ENCODE results near the gene CPNE7. TPM values are rescaled to one million over a fixed set of nuclear protein-coding genes. Genes with fewer than 3 reads are reported as not detected.

Gene CPNE7
- total RNA-seq, 1 donor from 2014 or later: 6.1 TPM

DNA sequence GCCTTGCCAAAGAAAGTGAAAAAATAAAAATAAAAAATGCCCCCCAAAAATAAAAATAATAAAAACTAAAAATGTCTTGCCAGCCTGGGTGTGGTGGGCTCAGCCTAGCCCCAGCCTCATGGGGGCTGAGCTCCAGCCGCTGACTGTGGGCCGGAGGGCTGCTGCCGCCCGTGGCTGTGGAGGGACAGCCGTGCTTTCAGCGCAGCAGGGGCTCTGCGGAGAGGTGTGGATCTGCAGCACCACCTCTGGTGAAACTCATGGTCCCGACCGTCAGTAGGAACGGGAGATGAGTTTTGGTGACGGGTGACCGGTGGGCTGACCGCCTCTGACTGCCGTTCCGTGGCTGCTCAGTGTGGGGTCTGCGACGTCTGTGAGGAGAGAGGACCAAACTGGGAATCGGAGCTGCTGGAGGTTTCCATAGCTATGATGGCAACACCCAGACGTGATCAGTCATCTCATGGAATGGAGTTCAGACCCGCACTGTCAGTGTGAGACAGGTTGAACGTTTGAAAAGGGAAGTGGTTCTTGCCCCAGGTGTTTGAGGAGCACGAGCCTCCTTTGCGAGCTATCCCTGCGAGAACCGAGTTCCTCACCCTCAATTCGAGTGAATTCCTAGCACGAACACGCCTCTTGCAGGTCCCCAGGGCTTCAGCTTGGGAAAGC is 27.1 kb upstream of the CPNE7 start:
- no peak for DNase-seq (ENCODE audit: extremely low read depth, low read depth, low spot score)

DNA sequence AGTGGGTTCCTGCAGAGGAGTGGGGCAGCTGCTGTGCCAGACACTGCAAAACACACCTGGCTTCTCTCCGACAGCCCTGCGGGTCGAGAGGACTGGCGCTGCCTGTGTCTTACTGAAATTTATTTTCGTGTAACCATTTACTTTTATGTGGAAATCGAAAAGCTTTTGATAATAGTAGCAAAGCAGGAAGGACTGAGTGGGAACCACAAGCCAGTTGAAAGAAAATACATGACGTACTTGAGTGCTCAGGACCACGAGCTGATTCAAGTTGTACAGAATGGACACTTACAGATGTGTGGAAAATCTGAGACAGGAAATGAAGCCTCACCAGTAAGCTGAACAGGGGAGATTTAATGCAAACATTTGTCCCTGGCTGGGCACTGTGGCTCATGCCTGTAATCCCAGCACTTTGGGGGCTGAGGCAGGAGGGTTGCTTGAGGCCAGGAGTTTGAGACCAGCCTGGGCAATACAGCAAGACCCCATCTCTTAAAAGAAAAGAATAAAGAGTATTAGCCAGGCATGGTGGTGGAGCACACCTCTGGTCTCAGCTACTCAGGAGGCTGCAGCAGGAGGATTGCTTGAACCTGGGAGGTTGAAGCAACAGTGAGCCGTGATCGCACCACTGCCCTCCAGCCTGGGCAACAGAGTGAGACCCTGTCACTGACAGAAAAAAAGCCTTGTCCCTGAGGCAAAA is 26.4 kb upstream of the CPNE7 start:
- DNase-seq (ENCODE audit: extremely low read depth, low read depth, low spot score): no peak

DNA sequence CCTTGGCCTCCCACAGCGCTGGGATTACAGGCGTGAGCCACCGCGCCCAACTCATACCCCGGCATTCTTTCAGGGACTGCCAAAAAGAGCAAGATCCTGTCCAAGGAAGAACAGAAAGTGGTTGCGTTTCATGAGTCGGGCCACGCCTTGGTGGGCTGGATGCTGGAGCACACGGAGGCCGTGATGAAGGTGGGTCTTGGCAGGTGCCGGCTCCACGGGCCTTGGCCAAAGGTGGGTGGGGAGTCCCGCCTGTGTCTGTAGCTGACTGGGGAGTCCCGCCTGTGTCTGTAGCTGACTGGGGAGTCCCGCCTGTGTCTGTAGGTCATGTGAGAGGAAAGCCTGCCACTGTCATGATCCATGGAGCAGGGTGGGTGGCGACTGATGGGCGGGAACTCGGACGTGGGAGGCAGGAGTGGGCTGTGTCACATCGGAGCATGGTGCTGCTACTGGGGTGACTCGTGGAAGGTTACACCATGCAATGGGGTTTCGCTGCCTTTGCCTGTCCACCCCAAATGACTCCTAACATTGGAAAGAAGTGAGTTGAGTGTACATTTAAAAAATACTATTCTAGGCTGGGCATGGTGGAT is 25.0 kb upstream of the CPNE7 start:
- DNase-seq (ENCODE audit: extremely low read depth, low read depth, low spot score): no peak

DNA sequence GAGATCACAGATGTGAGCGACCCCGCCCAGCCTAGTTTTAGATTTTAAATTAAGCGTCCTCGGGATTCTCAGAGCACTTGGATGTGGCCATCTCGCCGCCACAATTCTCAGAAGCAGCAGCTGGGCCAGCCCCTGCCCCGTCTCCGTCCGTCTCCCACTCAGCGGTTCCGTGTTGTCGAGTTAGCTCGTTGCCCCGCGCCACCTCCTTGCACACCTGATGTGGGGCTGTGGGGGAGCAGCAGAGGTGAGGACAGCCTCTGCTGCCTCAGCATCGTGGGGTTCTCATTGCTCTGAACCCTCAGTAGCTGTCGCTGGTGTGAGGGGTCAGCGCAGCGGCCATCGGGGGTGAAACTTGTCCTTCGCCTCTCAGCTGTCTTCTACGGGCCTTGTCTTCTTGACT is 23.2 kb upstream of the CPNE7 start:
- no peak for DNase-seq (ENCODE audit: extremely low read depth, low read depth, low spot score)

DNA sequence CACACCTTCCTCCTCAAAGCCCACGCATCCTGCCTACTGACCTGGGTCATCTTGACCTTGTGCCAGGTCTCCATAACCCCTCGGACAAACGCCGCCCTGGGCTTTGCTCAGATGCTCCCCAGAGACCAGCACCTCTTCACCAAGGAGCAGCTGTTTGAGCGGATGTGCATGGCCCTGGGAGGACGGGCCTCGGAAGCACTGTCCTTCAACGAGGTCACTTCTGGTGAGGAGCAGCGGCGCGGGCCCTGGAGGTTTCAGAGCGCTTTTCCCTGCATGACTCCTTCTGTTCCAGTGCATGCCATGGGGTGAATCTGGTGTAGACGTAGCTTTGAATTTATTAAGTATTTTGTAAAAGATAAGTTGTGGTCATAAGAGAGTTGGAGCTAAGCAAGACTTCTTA is 22.6 kb upstream of the CPNE7 start:
- no peak for DNase-seq (ENCODE audit: extremely low read depth, low read depth, low spot score)

DNA sequence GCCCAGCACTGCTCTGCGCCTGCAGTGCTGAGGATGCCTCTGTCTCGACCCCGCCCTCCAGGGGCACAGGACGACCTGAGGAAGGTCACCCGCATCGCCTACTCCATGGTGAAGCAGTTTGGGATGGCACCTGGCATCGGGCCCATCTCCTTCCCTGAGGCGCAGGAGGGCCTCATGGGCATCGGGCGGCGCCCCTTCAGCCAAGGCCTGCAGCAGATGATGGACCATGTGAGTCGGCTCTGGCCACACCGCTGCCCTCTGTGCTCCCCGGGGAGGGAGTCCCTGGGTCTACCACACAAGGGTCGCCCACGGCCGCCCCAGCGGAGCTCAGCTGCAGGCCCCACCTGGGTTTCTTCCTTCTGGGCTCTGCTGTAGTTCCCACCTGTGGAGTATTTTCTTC is 21.8 kb upstream of the CPNE7 start:
- DNase-seq (ENCODE audit: extremely low read depth, low read depth, low spot score): no peak

DNA sequence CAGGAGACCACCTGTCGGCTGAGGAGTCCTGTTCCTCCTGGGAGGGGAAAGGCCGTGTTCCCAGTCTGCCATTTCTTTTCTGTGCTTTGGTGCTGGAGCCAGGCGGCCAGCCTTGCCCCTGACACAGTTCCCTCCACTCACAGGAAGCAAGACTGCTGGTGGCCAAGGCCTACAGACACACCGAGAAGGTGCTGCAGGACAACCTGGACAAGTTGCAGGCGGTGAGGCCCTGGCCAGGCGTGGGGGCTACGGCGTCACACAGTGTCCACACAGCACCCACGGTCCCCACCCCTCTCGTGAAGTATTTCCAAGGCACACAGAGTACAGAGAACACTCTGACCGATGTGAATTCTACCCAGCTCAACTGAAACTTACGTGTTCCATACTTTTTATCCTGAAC is 21.2 kb upstream of the CPNE7 start:
- no peak for DNase-seq (ENCODE audit: extremely low read depth, low read depth, low spot score)

- no peak for DNase-seq (ENCODE audit: extremely low read depth, low read depth, low spot score)
These were observed 20.3 kb upstream of the CPNE7 start for GRCh38 chr16:89555265-89555664.

DNA sequence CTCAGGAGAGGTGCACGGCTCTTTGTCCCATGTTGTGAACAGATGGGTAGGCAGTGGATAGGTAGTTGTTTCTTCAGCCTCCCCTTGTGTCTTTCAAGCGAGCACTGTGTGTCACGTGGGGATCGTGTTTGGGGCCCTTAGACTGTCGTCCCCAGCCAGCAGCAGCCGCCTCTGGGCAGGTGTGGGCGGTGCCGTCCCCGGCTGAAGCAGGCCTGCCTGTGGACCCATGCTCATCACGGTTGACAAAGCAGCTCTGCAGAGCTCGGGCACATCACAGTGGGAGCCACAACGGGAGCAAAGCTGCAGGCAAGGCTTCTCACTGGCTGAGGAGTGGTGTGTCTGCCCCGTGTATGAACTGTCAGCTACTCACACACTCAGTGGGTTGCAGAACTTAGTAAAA is 19.8 kb upstream of the CPNE7 start:
- DNase-seq (ENCODE audit: extremely low read depth, low read depth, low spot score): no peak

- DNase-seq (ENCODE audit: extremely low read depth, low read depth, low spot score): no peak
These were observed 18.5 kb upstream of the CPNE7 start for GRCh38 chr16:89556750-89557689.

DNA sequence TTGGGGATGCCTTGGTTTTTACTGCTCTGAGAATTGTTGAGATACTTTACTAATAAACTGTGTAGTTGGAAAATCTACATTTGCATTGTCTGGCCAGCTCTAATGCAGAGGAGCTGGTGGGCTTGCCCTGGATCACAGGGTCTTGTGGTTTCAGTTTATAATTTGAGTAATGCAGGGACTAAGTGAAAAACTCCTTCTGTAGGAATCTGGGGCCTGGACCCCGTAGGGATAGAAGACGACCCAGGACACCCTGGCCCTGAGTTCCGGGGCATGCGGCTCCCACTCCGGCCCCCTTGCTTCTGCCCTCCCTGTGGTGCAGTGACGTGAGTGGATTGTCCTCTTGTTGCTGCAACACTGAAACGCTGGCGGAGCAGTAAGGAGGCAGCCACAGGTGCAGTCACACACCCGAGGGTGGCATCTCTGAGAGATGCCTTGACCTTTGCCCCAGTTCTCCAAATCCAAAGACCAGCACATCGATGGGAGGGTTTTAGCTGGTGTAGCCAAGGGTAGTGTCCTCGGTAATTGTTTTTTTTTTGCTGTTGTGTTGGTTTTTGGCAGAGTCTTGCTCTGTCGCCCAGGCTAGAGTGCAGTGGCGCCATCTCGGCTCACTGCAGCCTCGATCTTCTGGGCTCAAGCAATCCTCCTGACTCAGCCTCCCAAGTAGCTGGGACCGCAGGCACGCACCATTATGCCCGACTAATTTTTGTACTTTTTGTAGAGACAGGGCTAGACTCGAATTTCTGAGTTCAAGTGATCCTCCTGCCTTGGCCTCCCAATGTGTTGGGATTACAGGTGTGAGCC is 17.7 kb upstream of the CPNE7 start:
- no peak for DNase-seq (ENCODE audit: extremely low read depth, low read depth, low spot score)

DNA sequence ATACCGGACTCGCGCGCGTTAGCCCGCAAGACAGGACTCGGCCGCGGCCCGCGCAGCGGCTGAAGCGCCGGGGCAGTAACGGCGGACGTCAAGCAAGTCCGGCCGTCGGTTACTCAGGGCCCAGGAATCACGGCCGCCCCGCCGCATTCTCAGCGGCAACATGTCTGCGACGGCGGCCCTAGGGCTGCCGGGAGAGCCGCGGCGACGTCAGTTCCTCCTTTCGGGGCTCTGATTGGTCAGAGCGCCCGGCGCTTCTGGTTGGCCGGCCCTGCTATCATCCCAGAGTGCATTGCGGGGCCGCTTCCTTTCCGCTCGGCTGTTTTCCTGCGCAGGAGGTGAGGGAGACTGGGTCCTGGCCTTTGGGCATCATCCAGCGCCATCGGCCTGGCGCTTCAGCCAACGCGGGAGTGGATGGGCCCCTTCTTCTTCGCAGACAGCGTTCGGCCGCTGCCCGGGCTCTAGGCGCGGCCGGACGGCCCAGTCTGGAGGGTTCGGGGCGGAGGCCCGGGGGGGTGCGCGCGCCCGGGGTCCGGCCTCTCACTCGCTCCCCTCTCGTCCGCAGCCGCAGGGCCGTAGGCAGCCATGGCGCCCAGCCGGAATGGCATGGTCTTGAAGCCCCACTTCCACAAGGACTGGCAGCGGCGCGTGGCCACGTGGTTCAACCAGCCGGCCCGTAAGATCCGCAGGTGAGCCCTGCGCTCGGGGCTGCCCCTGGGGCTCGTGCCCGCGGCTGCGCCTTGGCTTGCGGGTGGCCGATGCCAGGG is 15.0 kb upstream of the CPNE7 start, which contains the start of gene RPL13:
TSS of gene RPL13 (plus strand) at position 305 of the 764 bp plus-strand sequence. CDS start at position 583, 278 bp downstream.
- no peak for DNase-seq (ENCODE audit: extremely low read depth, low read depth, low spot score)

DNA sequence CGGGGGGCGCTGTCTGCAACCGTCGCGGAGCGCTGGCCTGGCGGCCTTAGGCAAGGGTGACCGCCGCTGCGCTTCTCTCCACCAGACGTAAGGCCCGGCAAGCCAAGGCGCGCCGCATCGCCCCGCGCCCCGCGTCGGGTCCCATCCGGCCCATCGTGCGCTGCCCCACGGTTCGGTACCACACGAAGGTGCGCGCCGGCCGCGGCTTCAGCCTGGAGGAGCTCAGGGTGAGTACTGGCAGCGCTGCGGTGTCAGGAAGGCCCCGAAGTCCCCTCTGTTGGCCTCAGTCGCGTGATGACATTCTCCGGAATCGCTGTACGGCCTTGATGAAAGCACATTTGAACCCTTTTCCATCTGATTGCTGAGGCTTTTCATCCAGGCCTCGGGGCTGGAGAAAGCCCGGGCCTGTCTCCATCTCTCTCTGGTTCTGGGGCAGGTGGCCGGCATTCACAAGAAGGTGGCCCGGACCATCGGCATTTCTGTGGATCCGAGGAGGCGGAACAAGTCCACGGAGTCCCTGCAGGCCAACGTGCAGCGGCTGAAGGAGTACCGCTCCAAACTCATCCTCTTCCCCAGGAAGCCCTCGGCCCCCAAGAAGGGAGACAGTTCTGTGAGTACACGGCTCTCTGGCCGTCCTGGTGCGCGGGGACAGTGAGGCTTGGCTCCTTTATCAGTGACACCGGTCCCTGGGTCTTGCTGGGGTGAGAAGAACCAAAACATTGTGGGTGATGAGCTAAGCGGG is 14.2 kb upstream of the CPNE7 start:
- no peak for DNase-seq (ENCODE audit: extremely low read depth, low read depth, low spot score)

DNA sequence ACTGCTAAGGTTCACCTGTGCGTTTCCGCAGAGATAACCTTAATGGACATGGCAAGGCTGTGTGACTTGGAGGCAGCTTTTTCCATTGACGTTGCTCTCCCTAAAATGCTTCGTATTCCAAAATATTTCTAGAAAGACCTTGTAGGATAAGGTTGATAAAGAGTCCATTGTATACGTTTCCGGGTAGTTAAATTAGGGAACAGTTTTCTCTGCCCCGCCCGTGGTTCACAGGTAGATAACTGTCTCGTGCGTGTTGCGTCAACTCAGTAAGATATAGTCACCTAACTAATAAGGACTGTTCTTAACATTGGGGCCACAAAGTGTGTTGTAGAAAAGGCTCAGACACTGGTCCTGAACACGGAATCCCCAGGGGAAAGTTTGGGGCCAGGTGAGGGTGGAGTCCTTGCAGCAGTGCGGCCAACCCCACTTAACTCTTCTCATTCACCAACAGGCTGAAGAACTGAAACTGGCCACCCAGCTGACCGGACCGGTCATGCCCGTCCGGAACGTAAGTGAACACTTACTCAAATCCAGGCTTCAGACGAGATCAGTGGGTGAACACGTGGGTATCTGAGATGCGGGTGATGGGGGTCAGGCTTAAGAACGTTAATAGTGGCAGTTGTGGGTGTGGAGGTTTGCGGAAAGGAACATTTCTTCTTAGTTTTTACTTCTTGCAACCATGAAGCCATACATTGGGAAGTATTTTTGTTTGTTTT is 13.5 kb upstream of the CPNE7 start:
- no peak for DNase-seq (ENCODE audit: extremely low read depth, low read depth, low spot score)

DNA sequence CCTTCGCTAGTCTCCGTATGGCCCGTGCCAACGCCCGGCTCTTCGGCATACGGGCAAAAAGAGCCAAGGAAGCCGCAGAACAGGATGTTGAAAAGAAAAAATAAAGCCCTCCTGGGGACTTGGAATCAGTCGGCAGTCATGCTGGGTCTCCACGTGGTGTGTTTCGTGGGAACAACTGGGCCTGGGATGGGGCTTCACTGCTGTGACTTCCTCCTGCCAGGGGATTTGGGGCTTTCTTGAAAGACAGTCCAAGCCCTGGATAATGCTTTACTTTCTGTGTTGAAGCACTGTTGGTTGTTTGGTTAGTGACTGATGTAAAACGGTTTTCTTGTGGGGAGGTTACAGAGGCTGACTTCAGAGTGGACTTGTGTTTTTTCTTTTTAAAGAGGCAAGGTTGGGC is 12.6 kb upstream of the CPNE7 start:
- DNase-seq (ENCODE audit: extremely low read depth, low read depth, low spot score): no peak

GRCh38 chr16:89563639-89564392 is 11.7 kb upstream of the CPNE7 start:
- no peak for DNase-seq (ENCODE audit: extremely low read depth, low read depth, low spot score)

DNA sequence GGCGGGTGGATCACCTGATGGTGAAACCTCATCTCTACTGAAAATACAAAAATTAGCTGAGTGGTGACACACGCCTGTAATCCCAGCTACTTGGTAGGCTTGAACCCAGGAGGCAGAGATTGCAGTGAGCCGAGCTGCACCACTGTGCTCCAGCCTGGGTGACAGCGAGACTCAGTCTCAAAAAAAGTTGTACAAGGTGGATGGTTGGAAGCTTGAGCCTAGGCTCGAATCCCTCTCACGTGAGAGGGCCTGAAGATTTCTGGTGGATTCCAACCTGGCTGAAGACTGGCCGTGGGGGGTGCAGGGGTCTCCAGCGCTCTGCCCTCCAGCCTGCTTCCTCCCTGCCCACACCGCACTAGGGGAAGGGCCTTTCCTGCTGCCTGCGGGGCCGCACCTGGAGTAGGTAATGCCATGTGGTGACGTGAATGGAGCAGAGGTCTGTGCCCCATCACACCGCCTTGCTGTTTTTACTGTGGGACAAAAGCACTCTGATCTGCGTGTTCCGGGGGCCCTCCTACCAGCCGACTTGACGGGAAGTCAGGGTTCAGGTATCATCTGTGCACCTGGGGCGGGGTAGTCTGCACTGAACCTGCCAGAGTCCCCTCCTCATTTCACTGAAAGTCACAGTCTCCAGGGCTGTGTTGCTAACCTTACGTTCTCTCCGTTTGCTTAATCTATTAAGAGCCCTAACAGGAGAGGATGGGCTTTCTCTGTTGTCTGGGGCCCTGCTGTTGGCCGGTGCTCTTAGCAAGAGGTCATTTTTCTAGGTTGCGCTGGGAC is 10.9 kb upstream of the CPNE7 start:
- no peak for DNase-seq (ENCODE audit: extremely low read depth, low read depth, low spot score)

Data from glomerular endothelial cell (primary cell).